Parathyroid adenoma (tissue), 2 donors: ENCODE measurements around the gene PTPRD.
A peak's percentile ranks its signal among the peaks of the same experiment; 100 is the strongest.
"Not testable (repeated sequence)": the region's sequence is repeated elsewhere in the genome, so short reads cannot be mapped to it uniquely, and the experiment has no call there.

ENCODE experiments used
- H2AFZ ChIP-seq: fragments of 300-600 bp; sonication (generic); one replicate; pipeline ENCODE4 v1.7.0; 2017; ENCODE audit warnings: antibody characterized with exemption, mild to moderate bottlenecking
- H3K27ac ChIP-seq: fragments of 300-600 bp; sonication (generic); one replicate; pipeline ENCODE4 v1.7.0; 2017
- H3K27me3 ChIP-seq: fragments of 300-600 bp; sonication (generic); one replicate; pipeline ENCODE4 v1.7.0; 2017; ENCODE audit warnings: low read length; ENCODE audit not compliant: control insufficient read depth, insufficient read depth
- H3K36me3 ChIP-seq: fragments of 300-600 bp; sonication (generic); one replicate; pipeline ENCODE4 v1.7.0; 2017; ENCODE audit warnings: low read length; ENCODE audit not compliant: control insufficient read depth, insufficient read depth
- H3K4me1 ChIP-seq: fragments of 300-600 bp; sonication (generic); one replicate; pipeline ENCODE4 v1.7.0; 2017; ENCODE audit warnings: control low read depth
- H3K4me2 ChIP-seq: fragments of 300-600 bp; sonication (generic); one replicate; pipeline ENCODE4 v1.7.0; 2017; ENCODE audit warnings: low read length
- H3K4me3 ChIP-seq: fragments of 300-600 bp; sonication (generic); one replicate; pipeline ENCODE4 v1.7.0; 2017; ENCODE audit warnings: low read depth, low read length
- H3K79me2 ChIP-seq: fragments of 300-600 bp; sonication (generic); one replicate; pipeline ENCODE4 v1.7.0; 2017; ENCODE audit warnings: control low read depth
- H3K9ac ChIP-seq: fragments of 300-600 bp; sonication (generic); one replicate; pipeline ENCODE4 v1.7.0; 2017; ENCODE audit warnings: mild to moderate bottlenecking
- H3K9me3 ChIP-seq: fragments of 300-600 bp; sonication (generic); one replicate; pipeline ENCODE4 v1.7.0; 2017; ENCODE audit warnings: low read length; ENCODE audit not compliant: control insufficient read depth
- CTCF ChIP-seq: fragments of 300-600 bp; sonication (generic); IDR thresholded peaks from one replicate; pipeline ENCODE4 v1.7.0; 2017; ENCODE audit warnings: antibody characterized with exemption, mild to moderate bottlenecking
- donor health status: primary hyperparathyroidism.

PTPRD gene

GRCh38 chr9:9942764-9943424, 669.9 kb downstream of the PTPRD start:
- no peak overlapping the region for H3K4me2 ChIP-seq
- H3K9ac ChIP-seq: no peak overlapping the region
- no peak overlapping the region for H2AFZ ChIP-seq
- no peaks in the 10 kb centered on the region for H3K27me3 ChIP-seq
- H3K4me1 ChIP-seq: no peaks in the 10 kb centered on the region
- no peak overlapping the region for H3K4me3 ChIP-seq
- no peak overlapping the region for H3K27ac ChIP-seq
- TF ChIP-seq CTCF: peak; percentile 59
- no peaks in the 10 kb centered on the region for H3K79me2 ChIP-seq
- no peaks in the 10 kb centered on the region for H3K9me3 ChIP-seq
- H3K36me3 ChIP-seq: no peaks in the 10 kb centered on the region

- no peak overlapping the region for H3K4me3 ChIP-seq
- H3K9me3 ChIP-seq: no peaks in the 10 kb centered on the region
- no peak overlapping the region for H3K9ac ChIP-seq
- no peaks in the 10 kb centered on the region for H3K4me1 ChIP-seq
- H3K27ac ChIP-seq: no peak overlapping the region
- no peak for TF ChIP-seq CTCF
- H2AFZ ChIP-seq: no peak overlapping the region
- no peaks in the 10 kb centered on the region for H3K36me3 ChIP-seq
- no peak overlapping the region for H3K4me2 ChIP-seq
- no peaks in the 10 kb centered on the region for H3K27me3 ChIP-seq
- H3K79me2 ChIP-seq: no peaks in the 10 kb centered on the region
Measured at GRCh38 chr9:9938432-9938831, 674.4 kb downstream of the PTPRD start.

GRCh38 chr9:9931464-9931863, 681.3 kb downstream of the PTPRD start:
- not testable (repeated sequence) for H3K79me2 ChIP-seq, H3K27ac ChIP-seq, H3K4me2 ChIP-seq, H3K9me3 ChIP-seq, H3K4me1 ChIP-seq, H2AFZ ChIP-seq, H3K9ac ChIP-seq, H3K36me3 ChIP-seq, H3K4me3 ChIP-seq, H3K27me3 ChIP-seq

GRCh38 chr9:9924376-9924775, 688.4 kb downstream of the PTPRD start:
- no peaks in the 10 kb centered on the region for H3K9me3 ChIP-seq
- H3K27ac ChIP-seq: no peak overlapping the region
- no peaks in the 10 kb centered on the region for H3K4me1 ChIP-seq
- no peak overlapping the region for H3K4me2 ChIP-seq
- no peaks in the 10 kb centered on the region for H3K36me3 ChIP-seq
- H3K27me3 ChIP-seq: no peaks in the 10 kb centered on the region
- TF ChIP-seq CTCF: no peak
- H3K79me2 ChIP-seq: no peaks in the 10 kb centered on the region
- H3K9ac ChIP-seq: no peak overlapping the region
- no peak overlapping the region for H2AFZ ChIP-seq
- H3K4me3 ChIP-seq: no peak overlapping the region

- Histone ChIP-seq H3K36me3 (no peaks in the 10 kb centered on the region), H3K4me3 (no peak overlapping the region), H3K9ac (no peak overlapping the region), H3K79me2 (no peaks in the 10 kb centered on the region), H3K27ac (no peak overlapping the region), H3K27me3 (no peaks in the 10 kb centered on the region), H3K9me3 (no peaks in the 10 kb centered on the region), H2AFZ (no peak overlapping the region), H3K4me1 (no peaks in the 10 kb centered on the region), H3K4me2 (no peak overlapping the region)
- no peak for TF ChIP-seq CTCF
Measured at GRCh38 chr9:9921805-9922204, 691.0 kb downstream of the PTPRD start.
